ENCODE results near the gene GPRIN1. TPM values are rescaled to one million over a fixed set of nuclear protein-coding genes. Genes with fewer than 3 reads are reported as not detected.

The GPRIN1 gene
- total RNA-seq, 1 donor from 2014 or later = 0.56 TPM

GRCh38 chr5:176644878-176645670 is 35.1 kb upstream of the GPRIN1 start:
- no peak for DNase-seq
- ATAC-seq (ENCODE audit: poor library complexity) = no peak
- intact Hi-C loops (cut with DNase I) = loop anchor here (10.0 kb wide), 1 partner anchor 70 kb away; no protein-coding TSS in a partner anchor

GRCh38 chr5:176644294-176644693 is 34.3 kb upstream of the GPRIN1 start:
- no peak for ATAC-seq (ENCODE audit: poor library complexity)
- intact Hi-C loops (cut with DNase I) = loop anchor here (10.0 kb wide), 1 partner anchor 69 kb away; no protein-coding TSS in a partner anchor
- no peak for DNase-seq

- DNase-seq = no peak
- ATAC-seq (ENCODE audit: poor library complexity) = no peak
- intact Hi-C loops (cut with DNase I) = loop anchor here (10.0 kb wide), 1 partner anchor 69 kb away; no protein-coding TSS in a partner anchor
Observed at GRCh38 chr5:176643491-176644219, 33.7 kb upstream of the GPRIN1 start.

- no peak for ATAC-seq (ENCODE audit: poor library complexity)
- intact Hi-C loops (cut with DNase I) = loop anchor here (10.0 kb wide), 1 partner anchor 68 kb away; no protein-coding TSS in a partner anchor
- DNase-seq = no peak
Observed at GRCh38 chr5:176642675-176643490, 32.9 kb upstream of the GPRIN1 start.

GRCh38 chr5:176640616-176641015 is 30.7 kb upstream of the GPRIN1 start:
- ATAC-seq (ENCODE audit: poor library complexity) = no peak
- intact Hi-C loops (cut with DNase I) = loop anchor here (10.0 kb wide), 1 partner anchor 66 kb away; no protein-coding TSS in a partner anchor
- no peak for DNase-seq

GRCh38 chr5:176639981-176640380 is 30.0 kb upstream of the GPRIN1 start:
- DNase-seq = peak; percentile 87
- ATAC-seq (ENCODE audit: poor library complexity) = peak; percentile 94
- intact Hi-C loops (cut with DNase I) = loop anchor here (10.0 kb wide), 1 partner anchor 65 kb away; no protein-coding TSS in a partner anchor

GRCh38 chr5:176639208-176639607 is 29.3 kb upstream of the GPRIN1 start:
- DNase-seq (no peak), ATAC-seq (ENCODE audit: poor library complexity) (no peak)
- intact Hi-C loops (cut with DNase I) = no loop called here

GRCh38 chr5:176638437-176638836 is 28.5 kb upstream of the GPRIN1 start:
- intact Hi-C loops (cut with DNase I) = no loop called here
- DNase-seq (no peak), ATAC-seq (ENCODE audit: poor library complexity) (no peak)

GRCh38 chr5:176637556-176637955 is 27.6 kb upstream of the GPRIN1 start:
- DNase-seq = no peak
- no peak for ATAC-seq (ENCODE audit: poor library complexity)
- intact Hi-C loops (cut with DNase I) = no loop called here

GRCh38 chr5:176636426-176636825 is 26.5 kb upstream of the GPRIN1 start:
- ATAC-seq (ENCODE audit: poor library complexity) (no peak), DNase-seq (no peak)
- intact Hi-C loops (cut with DNase I) = no loop called here

- DNase-seq = no peak
- ATAC-seq (ENCODE audit: poor library complexity) = no peak
- intact Hi-C loops (cut with DNase I) = no loop called here
Observed at GRCh38 chr5:176633598-176633997, 23.6 kb upstream of the GPRIN1 start.

- intact Hi-C loops (cut with DNase I) = no loop called here
- ATAC-seq (ENCODE audit: poor library complexity) (no peak), DNase-seq (no peak)
Observed at GRCh38 chr5:176632745-176633144, 22.8 kb upstream of the GPRIN1 start.

GRCh38 chr5:176631383-176632200 is 21.6 kb upstream of the GPRIN1 start:
- intact Hi-C loops (cut with DNase I) = no loop called here
- DNase-seq (no peak), ATAC-seq (ENCODE audit: poor library complexity) (no peak)

- ATAC-seq (ENCODE audit: poor library complexity) = no peak
- intact Hi-C loops (cut with DNase I) = no loop called here
Observed at GRCh38 chr5:176630681-176631222, 20.8 kb upstream of the GPRIN1 start.

GRCh38 chr5:176629853-176630680 is 20.1 kb upstream of the GPRIN1 start, which contains the start of the genes EIF4E1B and SNCB:
Gene EIF4E1B (plus strand): TSS chr5:176630675. CDS start chr5:176642788, 12,113 bp downstream.
Gene SNCB (minus strand): TSS chr5:176630534. CDS start chr5:176629654, 880 bp downstream.
- no peak for DNase-seq
- peak; percentile 88 for ATAC-seq (ENCODE audit: poor library complexity)
- intact Hi-C loops (cut with DNase I) = no loop called here

More at GRCh38 chr5:176630681-176631222, 20.8 kb upstream of the GPRIN1 start:
- no peak for DNase-seq

- DNase-seq = no peak
- intact Hi-C loops (cut with DNase I) = no loop called here
- ATAC-seq (ENCODE audit: poor library complexity) = no peak
Observed at GRCh38 chr5:176629317-176629852, 19.4 kb upstream of the GPRIN1 start.
